GM18873 (cell line): ENCODE results near the gene KLC4.
"Not testable (repeated sequence)": the region's sequence is repeated elsewhere in the genome, so short reads cannot be mapped to it uniquely, and the experiment has no call there.

ENCODE experiments used
- ATAC-seq: cut with Tn5 transposase; IDR thresholded peaks from one replicate; pipeline ENCODE4 v1.9.1; 2021; ENCODE audit warnings: mild to moderate bottlenecking, moderate library complexity, moderate number of reproducible peaks; ENCODE audit not compliant: unreplicated experiment, low FRiP score

Gene KLC4

DNA sequence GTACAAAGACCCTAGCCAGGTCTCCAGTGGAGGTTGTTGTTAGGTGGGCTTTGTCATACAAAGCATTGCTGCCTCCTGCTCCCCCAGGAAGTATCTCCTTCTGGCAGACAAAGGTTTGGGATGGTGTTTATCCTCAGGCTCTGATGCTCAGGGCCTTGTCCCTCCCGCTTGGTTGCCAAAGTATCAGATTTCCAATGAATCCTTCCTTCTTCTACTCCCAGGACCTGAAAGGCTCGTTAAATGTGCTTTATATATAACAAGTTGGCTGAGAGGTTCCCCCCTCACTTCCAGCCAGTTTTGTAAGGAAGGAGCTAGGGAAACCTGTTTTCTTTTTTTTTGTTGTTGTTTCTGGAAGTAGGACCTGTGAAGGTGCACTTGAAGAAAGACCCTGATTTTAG is 31.1 kb downstream of the KLC4 start:
- no peak for ATAC-seq

GRCh38 chr6:43091020-43091419 is 31.6 kb downstream of the KLC4 start:
- ATAC-seq = no peak

- no peak for ATAC-seq
Measured at GRCh38 chr6:43091436-43091991, 32.1 kb downstream of the KLC4 start.

- no peak for ATAC-seq
Measured at GRCh38 chr6:43092635-43093034, 33.2 kb downstream of the KLC4 start.

GRCh38 chr6:43093436-43094289 is 34.2 kb downstream of the KLC4 start:
- no peak for ATAC-seq

DNA sequence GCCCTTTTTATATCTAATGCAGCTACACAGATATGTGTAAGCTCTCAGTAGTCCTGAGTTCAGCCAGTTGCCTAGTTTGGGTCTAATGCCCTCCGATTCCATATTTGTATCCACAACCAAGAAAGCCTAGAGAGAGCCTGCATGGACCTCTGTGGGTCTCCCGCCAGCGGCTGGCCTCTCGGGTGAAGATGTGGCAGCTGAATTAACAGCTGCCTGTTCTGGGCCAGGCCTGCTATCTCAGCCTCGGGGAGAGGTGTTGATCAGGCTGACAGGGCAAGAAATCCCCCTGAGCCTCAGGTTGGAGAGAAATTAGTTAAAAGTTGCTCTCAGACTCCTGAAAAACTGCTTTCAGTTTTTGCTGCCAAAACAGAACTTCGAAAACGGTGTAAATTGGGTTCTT is 36.5 kb downstream of the KLC4 start:
- no peak for ATAC-seq

- no peak for ATAC-seq
Measured at GRCh38 chr6:43096451-43097097, 37.1 kb downstream of the KLC4 start.

DNA sequence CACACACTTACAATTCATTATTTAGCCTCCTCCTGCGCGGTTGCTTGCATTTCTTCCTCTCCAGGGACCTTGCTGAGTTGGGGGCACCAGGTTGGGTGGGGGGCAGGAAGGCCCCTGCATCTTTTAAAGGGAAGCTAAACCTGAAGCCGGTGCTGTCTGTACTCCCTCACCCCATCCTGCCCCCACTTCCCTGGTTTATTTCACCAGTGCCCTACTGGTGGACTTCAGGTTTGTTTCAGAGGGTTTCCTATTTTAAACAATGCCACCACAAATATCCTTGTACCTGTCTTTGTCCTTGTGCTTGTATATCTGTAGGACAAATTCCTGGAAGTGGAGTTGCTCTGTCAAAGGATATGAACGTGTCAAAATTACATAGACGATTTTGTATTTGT is 37.7 kb downstream of the KLC4 start:
- no peak for ATAC-seq

DNA sequence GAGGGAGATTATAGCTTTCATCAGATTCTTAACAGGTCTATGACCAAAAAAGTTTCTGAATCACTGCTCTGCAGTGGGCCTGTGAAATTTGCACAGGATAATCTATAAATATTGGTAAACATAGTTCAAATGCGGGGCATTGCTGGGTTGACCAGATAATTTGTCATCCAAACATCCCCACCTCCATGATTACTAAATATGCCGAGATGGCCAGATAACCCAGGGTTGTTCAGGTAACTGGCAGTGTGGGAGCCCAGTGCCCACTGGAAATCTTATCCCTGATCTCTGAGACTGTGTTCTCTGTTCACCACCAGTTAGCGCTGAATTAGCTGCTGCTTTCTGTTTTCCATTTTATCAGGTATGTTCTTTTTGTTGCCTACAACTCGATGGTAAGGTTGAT is 38.1 kb downstream of the KLC4 start:
- ATAC-seq = no peak

- ATAC-seq = no peak
Measured at GRCh38 chr6:43101497-43101896, 42.1 kb downstream of the KLC4 start.

DNA sequence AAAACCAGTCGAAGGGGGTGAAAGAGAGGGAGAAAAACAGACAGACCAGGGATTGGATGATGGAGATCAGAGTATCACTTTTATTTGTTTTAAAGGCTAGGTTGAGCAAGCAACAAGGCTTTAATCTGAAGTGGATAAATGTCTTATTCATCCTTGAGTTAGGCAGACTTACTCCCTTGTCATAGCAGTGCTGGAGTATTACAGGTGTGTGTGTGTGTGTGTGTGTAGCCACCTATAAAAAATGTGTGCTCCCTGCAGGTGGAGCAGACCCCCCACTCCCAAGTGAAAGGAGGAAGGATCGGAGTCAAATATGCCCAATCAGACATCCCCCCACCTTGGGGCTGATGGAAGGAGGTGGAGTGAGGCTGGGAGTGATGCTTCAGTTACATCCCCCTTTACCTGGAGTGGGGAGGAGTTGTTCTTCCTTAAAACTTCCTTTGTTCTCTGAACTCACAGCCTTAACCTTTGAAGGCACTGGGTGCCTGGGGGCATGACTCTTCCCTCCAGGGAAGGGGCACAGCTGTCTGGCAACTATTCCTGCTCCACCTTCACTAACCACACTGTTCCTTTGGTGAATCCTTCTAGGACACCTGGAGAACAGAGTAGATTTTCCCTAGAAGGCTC is 43.9 kb downstream of the KLC4 start:
- no peak for ATAC-seq

- ATAC-seq = no peak
Measured at GRCh38 chr6:43105538-43106222, 46.2 kb downstream of the KLC4 start.

GRCh38 chr6:43107344-43108062 is 48.1 kb downstream of the KLC4 start:
- ATAC-seq = no peak

GRCh38 chr6:43113431-43114260 is 54.2 kb downstream of the KLC4 start:
- ATAC-seq = no peak

GRCh38 chr6:43115365-43115764 is 55.9 kb downstream of the KLC4 start:
- ATAC-seq = no peak

DNA sequence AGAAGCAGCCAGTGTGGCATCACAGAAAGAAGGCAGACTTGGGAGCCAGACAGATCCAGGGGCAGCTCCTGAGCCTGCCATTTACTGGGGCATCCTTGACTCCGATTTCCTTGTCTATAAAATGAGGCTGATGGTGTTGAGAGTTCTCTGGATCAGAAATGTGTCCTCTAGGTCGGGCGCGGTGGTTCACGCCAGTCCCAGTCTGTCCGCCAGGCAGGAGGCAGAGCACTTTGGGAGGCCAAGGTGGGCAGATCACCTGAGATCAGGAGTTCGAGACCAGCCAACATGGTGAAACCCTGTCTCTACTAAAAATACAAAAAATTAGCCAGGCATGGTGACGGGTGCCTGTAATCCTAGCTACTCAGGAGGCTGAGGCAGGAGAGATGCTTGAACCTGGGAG is 58.0 kb downstream of the KLC4 start:
- not testable (repeated sequence) for ATAC-seq

DNA sequence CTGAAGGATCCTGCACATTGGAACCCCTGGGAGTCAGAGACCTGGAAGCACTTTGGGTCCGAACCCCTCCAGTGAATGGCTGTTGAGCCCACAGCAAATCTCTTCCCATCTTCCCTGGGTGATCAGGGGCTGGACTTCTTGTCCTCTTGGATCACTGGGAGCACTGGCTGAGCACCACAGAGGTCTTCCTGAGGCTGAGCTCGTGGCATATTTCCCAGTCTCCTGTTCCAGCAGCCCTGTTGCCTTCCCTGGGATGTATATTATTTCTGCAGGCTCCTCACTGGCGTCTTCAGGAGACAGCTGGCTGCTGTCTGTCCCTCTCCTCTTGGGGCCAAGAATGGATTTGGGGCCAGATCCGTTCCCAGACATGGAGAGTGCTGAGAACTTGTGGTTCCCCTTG is 60.1 kb downstream of the KLC4 start:
- ATAC-seq = no peak

DNA sequence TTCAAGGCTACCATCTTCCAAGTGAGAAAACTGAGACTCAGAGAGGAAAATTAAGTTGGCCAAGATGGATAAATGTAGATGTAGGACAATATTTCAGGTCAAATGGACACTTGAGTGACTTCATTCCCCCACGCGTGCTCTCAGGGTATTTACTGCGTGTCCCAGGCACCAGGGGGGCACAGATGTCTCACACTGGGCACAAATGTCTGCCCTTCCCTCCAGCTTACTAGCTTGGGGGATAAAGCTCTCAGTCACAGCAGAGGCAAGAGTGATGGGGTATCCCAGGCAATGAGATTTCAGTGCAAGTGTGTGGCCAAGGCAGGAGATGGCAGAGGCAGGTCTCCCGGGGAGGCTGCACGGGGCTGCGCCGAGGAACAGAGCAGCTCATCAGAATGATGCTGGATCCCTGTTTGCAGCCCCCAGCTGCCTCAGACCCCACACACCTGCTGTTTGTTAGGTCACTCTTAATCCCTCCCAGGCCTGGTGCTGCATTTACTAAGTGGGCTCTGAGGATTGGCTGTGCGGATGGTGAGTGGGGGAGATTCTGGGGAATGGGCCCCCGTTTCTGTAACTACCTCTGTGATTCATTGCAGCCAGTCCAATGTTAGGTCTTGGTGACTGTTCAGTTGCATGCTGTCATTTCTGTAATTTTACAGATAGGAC is 60.8 kb downstream of the KLC4 start:
- no peak for ATAC-seq
